Gastroesophageal sphincter (tissue), 3 donors: Measurements from ENCODE around the gene KLHL8.

ENCODE experiments used
- EP300 ChIP-seq: sonication (generic); formaldehyde crosslinking; IDR thresholded peaks from one replicate; pipeline ENCODE4 v1.6.1; 2017; ENCODE audit warnings: antibody characterized with exemption, mild to moderate bottlenecking
- POLR2A ChIP-seq, 2 donors: fragments of 450-650 bp; IDR thresholded peaks; one replicate each; pipeline ENCODE4 v1.6.1; 2017; ENCODE audit warnings: antibody characterized with exemption in 2 of 2, mild to moderate bottlenecking in 2 of 2, moderate library complexity in 1 of 2
- TF ChIP-seq, protein P1 (sequence below), 4 experiments: fragments of 200-600 bp in 2 of 4; fragments of 450-650 bp in 2 of 4; sonication (generic) in 1 of 4; IDR thresholded peaks; one replicate each; pipeline ENCODE4 v1.5.1; 2017 to 2019; ENCODE audit warnings: antibody characterized with exemption in 4 of 4, mild to moderate bottlenecking in 2 of 4, moderate library complexity in 2 of 4

DNA sequence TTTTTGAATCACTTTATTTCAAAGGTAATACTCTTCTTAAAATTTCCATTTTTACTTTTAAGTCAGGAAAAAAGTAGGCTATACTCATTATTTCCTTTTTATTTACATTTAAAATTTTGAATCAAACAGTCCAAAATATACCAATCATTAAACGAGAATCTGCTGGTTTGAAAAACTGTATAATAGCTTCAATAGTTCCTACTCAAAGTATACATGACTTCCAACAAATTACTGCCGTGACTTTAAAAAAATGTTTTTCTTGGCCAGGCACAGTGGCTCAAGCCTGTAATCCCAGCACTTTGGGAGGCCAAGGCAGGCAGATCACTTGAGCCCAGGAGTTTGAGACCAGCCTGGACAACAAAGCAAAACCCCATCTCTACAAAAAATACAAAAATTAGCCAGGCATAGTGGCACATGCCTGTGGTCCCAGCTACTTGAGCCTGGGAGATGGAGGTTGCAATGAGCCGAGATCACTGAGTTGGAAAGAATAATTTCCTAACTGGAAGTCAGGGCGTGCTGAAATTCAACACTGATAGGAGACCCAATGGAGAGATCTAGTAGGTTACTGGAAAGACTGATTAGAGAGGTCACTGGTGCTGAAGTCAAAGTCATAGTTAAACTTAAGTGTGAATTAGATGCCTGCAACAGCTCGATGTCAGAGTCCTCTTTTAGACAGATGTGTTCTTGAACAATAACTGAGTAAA is 9.0 kb downstream of the KLHL8 start:
- TF ChIP-seq EP300 (no peak), POLR2A (IDR thresholded peaks at IDR 0.05) (no peak)
- TF ChIP-seq, protein P1, sequence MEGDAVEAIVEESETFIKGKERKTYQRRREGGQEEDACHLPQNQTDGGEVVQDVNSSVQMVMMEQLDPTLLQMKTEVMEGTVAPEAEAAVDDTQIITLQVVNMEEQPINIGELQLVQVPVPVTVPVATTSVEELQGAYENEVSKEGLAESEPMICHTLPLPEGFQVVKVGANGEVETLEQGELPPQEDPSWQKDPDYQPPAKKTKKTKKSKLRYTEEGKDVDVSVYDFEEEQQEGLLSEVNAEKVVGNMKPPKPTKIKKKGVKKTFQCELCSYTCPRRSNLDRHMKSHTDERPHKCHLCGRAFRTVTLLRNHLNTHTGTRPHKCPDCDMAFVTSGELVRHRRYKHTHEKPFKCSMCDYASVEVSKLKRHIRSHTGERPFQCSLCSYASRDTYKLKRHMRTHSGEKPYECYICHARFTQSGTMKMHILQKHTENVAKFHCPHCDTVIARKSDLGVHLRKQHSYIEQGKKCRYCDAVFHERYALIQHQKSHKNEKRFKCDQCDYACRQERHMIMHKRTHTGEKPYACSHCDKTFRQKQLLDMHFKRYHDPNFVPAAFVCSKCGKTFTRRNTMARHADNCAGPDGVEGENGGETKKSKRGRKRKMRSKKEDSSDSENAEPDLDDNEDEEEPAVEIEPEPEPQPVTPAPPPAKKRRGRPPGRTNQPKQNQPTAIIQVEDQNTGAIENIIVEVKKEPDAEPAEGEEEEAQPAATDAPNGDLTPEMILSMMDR (IDR thresholded peaks at IDR 0.05): no peak
